ENCODE measurements around the gene VASH2. TPM values are rescaled to one million over a fixed set of nuclear protein-coding genes. Genes with fewer than 3 reads are reported as not detected.
"Not testable (repeated sequence)": the region's sequence is repeated elsewhere in the genome, so short reads cannot be mapped to it uniquely, and the experiment has no call there.

The VASH2 gene
- total and polyA plus RNA-seq, 2 experiments from 2014 or later: 129 to 381 TPM

GRCh38 chr1:212908071-212908470 is 42.3 kb upstream of the VASH2 start:
- not testable (repeated sequence) for H3K9me2 ChIP-seq (ENCODE audit: insufficient read depth); H2AFZ ChIP-seq; H3F3A ChIP-seq (replicated peaks; ENCODE audit: low read depth); H4K20me1 ChIP-seq (replicated peaks; ENCODE audit: insufficient read depth); H3K27me3 ChIP-seq (ENCODE audit: insufficient read depth)
- peak overlapping the region; percentile 58 for H3K4me2 ChIP-seq
- H3K4me1 ChIP-seq (ENCODE audit: insufficient read depth): peaks cover 24% of the 10 kb centered on the region
- H3K36me3 Mint-ChIP-seq (ENCODE audit: low read depth): peaks cover 69% of the 10 kb centered on the region
- DNase-seq (ENCODE audit: low spot score) (peak; percentile 40), ATAC-seq (peak; percentile 51)
- H3K4me3 Mint-ChIP-seq: peak overlapping the region; percentile 48
- H3K9me3 Mint-ChIP-seq: peaks cover 38% of the 10 kb centered on the region
- peaks cover 42% of the 10 kb centered on the region for H3K4me1 Mint-ChIP-seq
- H3K4me3 ChIP-seq: peak overlapping the region; percentile 15
- peaks cover 48% of the 10 kb centered on the region for H3K79me2 ChIP-seq (replicated peaks; ENCODE audit: insufficient read depth)
- H3K27ac Mint-ChIP-seq: peak overlapping the region; percentile 99
- H3K27me3 Mint-ChIP-seq (ENCODE audit: insufficient read depth, low read depth, poor library complexity): peaks cover 25% of the 10 kb centered on the region
- peak overlapping the region; percentile 99 for H3K27ac ChIP-seq (ENCODE audit: low read depth)
- peak; percentile 63 for TF ChIP-seq POLR2AphosphoS5 (IDR thresholded peaks at IDR 0.05; ENCODE audit: low read depth)
- peaks cover 23% of the 10 kb centered on the region; the same call in 1 of the 2 replicates for H3K36me3 ChIP-seq (ENCODE audit: insufficient read depth)

GRCh38 chr1:212908971-212909370 is 41.4 kb upstream of the VASH2 start:
- Mint-ChIP-seq H3K27ac (peak overlapping the region; percentile 99), H3K9me3 (peaks cover 30% of the 10 kb centered on the region), H3K4me3 (peak overlapping the region; percentile 62; the same call in 2 of the 3 replicates), H3K4me1 (peaks cover 42% of the 10 kb centered on the region), H3K36me3 (ENCODE audit: low read depth) (peaks cover 68% of the 10 kb centered on the region), H3K27me3 (ENCODE audit: insufficient read depth, low read depth, poor library complexity) (peaks cover 31% of the 10 kb centered on the region)
- Histone ChIP-seq H3K36me3 (ENCODE audit: insufficient read depth) (peaks cover 14% of the 10 kb centered on the region; the same call in 1 of the 2 replicates), H3K4me1 (ENCODE audit: insufficient read depth) (peaks cover 24% of the 10 kb centered on the region), H2AFZ (no peak overlapping the region), H3K9me2 (ENCODE audit: insufficient read depth) (no peaks in the 10 kb centered on the region), H4K20me1 (replicated peaks; ENCODE audit: insufficient read depth) (no peaks in the 10 kb centered on the region), H3F3A (replicated peaks; ENCODE audit: low read depth) (no peaks in the 10 kb centered on the region), H3K27me3 (ENCODE audit: insufficient read depth) (no peaks in the 10 kb centered on the region), H3K79me2 (replicated peaks; ENCODE audit: insufficient read depth) (peaks cover 43% of the 10 kb centered on the region), H3K4me2 (peak overlapping the region; percentile 1; the same call in 1 of the 2 replicates), H3K4me3 (no peak overlapping the region), H3K27ac (ENCODE audit: low read depth) (peak overlapping the region; percentile 99)
- DNase-seq (ENCODE audit: low spot score) (no peak), ATAC-seq (peak; percentile 16)
- TF ChIP-seq STAT1 (IDR thresholded peaks at IDR 0.05; ENCODE audit: unreplicated experiment) (no peak), EZH2 (IDR thresholded peaks at IDR 0.05; ENCODE audit: low read depth, unreplicated experiment) (no peak), CTCF (conservative IDR thresholded peaks at IDR 0.05; ENCODE audit: low read depth in 2 of 2) (no peak), EZH2phosphoT487 (IDR thresholded peaks at IDR 0.05; ENCODE audit: unreplicated experiment) (no peak)
- TF ChIP-seq, protein P1, sequence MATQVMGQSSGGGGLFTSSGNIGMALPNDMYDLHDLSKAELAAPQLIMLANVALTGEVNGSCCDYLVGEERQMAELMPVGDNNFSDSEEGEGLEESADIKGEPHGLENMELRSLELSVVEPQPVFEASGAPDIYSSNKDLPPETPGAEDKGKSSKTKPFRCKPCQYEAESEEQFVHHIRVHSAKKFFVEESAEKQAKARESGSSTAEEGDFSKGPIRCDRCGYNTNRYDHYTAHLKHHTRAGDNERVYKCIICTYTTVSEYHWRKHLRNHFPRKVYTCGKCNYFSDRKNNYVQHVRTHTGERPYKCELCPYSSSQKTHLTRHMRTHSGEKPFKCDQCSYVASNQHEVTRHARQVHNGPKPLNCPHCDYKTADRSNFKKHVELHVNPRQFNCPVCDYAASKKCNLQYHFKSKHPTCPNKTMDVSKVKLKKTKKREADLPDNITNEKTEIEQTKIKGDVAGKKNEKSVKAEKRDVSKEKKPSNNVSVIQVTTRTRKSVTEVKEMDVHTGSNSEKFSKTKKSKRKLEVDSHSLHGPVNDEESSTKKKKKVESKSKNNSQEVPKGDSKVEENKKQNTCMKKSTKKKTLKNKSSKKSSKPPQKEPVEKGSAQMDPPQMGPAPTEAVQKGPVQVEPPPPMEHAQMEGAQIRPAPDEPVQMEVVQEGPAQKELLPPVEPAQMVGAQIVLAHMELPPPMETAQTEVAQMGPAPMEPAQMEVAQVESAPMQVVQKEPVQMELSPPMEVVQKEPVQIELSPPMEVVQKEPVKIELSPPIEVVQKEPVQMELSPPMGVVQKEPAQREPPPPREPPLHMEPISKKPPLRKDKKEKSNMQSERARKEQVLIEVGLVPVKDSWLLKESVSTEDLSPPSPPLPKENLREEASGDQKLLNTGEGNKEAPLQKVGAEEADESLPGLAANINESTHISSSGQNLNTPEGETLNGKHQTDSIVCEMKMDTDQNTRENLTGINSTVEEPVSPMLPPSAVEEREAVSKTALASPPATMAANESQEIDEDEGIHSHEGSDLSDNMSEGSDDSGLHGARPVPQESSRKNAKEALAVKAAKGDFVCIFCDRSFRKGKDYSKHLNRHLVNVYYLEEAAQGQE (IDR thresholded peaks at IDR 0.05; ENCODE audit: unreplicated experiment): no peak
- TF ChIP-seq, protein P2, sequence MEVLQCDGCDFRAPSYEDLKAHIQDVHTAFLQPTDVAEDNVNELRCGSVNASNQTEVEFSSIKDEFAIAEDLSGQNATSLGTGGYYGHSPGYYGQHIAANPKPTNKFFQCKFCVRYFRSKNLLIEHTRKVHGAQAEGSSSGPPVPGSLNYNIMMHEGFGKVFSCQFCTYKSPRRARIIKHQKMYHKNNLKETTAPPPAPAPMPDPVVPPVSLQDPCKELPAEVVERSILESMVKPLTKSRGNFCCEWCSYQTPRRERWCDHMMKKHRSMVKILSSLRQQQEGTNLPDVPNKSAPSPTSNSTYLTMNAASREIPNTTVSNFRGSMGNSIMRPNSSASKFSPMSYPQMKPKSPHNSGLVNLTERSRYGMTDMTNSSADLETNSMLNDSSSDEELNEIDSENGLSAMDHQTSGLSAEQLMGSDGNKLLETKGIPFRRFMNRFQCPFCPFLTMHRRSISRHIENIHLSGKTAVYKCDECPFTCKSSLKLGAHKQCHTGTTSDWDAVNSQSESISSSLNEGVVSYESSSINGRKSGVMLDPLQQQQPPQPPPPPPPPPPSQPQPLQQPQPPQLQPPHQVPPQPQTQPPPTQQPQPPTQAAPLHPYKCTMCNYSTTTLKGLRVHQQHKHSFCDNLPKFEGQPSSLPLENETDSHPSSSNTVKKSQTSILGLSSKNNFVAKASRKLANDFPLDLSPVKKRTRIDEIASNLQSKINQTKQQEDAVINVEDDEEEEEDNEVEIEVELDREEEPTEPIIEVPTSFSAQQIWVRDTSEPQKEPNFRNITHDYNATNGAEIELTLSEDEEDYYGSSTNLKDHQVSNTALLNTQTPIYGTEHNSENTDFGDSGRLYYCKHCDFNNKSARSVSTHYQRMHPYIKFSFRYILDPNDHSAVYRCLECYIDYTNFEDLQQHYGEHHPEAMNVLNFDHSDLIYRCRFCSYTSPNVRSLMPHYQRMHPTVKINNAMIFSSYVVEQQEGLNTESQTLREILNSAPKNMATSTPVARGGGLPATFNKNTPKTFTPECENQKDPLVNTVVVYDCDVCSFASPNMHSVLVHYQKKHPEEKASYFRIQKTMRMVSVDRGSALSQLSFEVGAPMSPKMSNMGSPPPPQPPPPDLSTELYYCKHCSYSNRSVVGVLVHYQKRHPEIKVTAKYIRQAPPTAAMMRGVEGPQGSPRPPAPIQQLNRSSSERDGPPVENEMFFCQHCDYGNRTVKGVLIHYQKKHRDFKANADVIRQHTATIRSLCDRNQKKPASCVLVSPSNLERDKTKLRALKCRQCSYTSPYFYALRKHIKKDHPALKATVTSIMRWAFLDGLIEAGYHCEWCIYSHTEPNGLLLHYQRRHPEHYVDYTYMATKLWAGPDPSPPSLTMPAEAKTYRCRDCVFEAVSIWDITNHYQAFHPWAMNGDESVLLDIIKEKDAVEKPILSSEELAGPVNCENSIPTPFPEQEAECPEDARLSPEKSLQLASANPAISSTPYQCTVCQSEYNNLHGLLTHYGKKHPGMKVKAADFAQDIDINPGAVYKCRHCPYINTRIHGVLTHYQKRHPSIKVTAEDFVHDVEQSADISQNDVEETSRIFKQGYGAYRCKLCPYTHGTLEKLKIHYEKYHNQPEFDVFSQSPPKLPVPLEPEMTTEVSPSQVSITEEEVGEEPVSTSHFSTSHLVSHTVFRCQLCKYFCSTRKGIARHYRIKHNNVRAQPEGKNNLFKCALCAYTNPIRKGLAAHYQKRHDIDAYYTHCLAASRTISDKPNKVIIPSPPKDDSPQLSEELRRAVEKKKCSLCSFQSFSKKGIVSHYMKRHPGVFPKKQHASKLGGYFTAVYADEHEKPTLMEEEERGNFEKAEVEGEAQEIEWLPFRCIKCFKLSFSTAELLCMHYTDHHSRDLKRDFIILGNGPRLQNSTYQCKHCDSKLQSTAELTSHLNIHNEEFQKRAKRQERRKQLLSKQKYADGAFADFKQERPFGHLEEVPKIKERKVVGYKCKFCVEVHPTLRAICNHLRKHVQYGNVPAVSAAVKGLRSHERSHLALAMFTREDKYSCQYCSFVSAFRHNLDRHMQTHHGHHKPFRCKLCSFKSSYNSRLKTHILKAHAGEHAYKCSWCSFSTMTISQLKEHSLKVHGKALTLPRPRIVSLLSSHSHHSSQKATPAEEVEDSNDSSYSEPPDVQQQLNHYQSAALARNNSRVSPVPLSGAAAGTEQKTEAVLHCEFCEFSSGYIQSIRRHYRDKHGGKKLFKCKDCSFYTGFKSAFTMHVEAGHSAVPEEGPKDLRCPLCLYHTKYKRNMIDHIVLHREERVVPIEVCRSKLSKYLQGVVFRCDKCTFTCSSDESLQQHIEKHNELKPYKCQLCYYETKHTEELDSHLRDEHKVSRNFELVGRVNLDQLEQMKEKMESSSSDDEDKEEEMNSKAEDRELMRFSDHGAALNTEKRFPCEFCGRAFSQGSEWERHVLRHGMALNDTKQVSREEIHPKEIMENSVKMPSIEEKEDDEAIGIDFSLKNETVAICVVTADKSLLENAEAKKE (CRISPR knock-in tag; IDR thresholded peaks at IDR 0.05): no peak
- TF ChIP-seq, protein P3, sequence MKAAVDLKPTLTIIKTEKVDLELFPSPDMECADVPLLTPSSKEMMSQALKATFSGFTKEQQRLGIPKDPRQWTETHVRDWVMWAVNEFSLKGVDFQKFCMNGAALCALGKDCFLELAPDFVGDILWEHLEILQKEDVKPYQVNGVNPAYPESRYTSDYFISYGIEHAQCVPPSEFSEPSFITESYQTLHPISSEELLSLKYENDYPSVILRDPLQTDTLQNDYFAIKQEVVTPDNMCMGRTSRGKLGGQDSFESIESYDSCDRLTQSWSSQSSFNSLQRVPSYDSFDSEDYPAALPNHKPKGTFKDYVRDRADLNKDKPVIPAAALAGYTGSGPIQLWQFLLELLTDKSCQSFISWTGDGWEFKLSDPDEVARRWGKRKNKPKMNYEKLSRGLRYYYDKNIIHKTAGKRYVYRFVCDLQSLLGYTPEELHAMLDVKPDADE (IDR thresholded peaks at IDR 0.05): no peak
